Urinary bladder (tissue), 4 donors: ENCODE results near the gene ATP11B. TPM values are rescaled to one million over a fixed set of nuclear protein-coding genes. Genes with fewer than 3 reads are reported as not detected.

ENCODE experiments used
- DNase-seq: peaks from one replicate; pipeline ENCODE4 v3.0.0-alpha.2; 2015; ENCODE audit errors: extremely low spot score
- H3K27ac ChIP-seq: one replicate; pipeline ENCODE4 v1.5.1; 2013; ENCODE audit warnings: low read depth, mild to moderate bottlenecking, moderate library complexity
- H3K36me3 ChIP-seq: one replicate; pipeline ENCODE4 v1.6.1; 2013; ENCODE audit warnings: mild to moderate bottlenecking, moderate library complexity; ENCODE audit not compliant: insufficient read depth
- H3K4me1 ChIP-seq: one replicate; pipeline ENCODE4 v1.6.1; 2013; ENCODE audit warnings: mild to moderate bottlenecking, moderate library complexity; ENCODE audit not compliant: insufficient read depth
- H3K4me3 ChIP-seq: one replicate; pipeline ENCODE4 v1.5.1; 2013; ENCODE audit warnings: low read depth, low read length
- WGBS: extraction: QIAGEN DNeasy Blood & Tissue Kit; methylation state at CpG from one replicate; pipeline ENCODE4 v1.1.7; 2013; 5-methylcytosine and 5-hydroxymethylcytosine counted together
- polyA plus RNA-seq: library from polyadenylated mRNA; stranded (reverse); fragments of 200-250 nt; gene quantifications from one replicate; pipeline ENCODE4 v1.2.3, GENCODE V29; 2013
- total RNA-seq: library from RNA; depleted of rRNA; stranded (reverse); fragments of >200 nt; gene quantifications from one replicate; pipeline ENCODE4 v1.2.3, GENCODE V29; 2014
- donor health status: healthy with polysubstance abuse.
- donor health status: healthy.

Gene ATP11B
- total RNA-seq = 165 TPM
- 18.5 TPM for polyA plus RNA-seq

- Histone ChIP-seq H3K27ac (peak within 1 kb of the TSS; percentile 98), H3K4me3 (peak within 1 kb of the TSS; percentile 99), H3K36me3 (no peaks in the 10 kb centered on the region), H3K4me1 (peaks cover 1% of the 10 kb centered on the region)
- DNase-seq = peak; percentile 47
- whole genome bisulfite sequencing = under 1% methylated on average over 74 of the region's 74 CpGs
Measured at GRCh38 chr3:182792901-182793662, at the start of gene ATP11B. ATP11B (plus strand) TSS chr3:182793504; CDS start chr3:182793760, 256 bp downstream.

DNA sequence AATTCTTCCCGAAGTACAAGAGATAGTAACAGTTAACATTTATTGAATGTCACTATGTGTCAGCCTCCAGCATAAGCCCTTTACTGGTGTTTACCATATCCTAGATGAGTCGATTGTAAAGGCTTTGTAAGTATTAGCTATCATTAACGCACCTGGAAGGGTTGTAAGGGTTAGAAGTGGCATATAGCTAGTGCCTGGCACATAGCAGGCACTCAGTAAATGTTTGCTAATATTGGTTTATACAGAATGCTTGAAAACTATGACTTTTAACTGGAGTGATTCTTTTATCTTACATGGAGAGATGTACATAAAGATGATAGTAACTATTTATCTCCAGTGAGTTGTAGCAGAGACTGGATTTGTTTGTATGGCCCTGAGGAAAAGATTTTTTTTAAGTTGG lies 46.3 kb upstream of the ATP11B start:
- Histone ChIP-seq H3K36me3 (no peaks in the 10 kb centered on the region), H3K27ac (no peak overlapping the region), H3K4me3 (no peak overlapping the region), H3K4me1 (no peaks in the 10 kb centered on the region)
- DNase-seq = no peak
- 16% methylated on average over 3 of the region's 3 CpGs for WGBS

DNA sequence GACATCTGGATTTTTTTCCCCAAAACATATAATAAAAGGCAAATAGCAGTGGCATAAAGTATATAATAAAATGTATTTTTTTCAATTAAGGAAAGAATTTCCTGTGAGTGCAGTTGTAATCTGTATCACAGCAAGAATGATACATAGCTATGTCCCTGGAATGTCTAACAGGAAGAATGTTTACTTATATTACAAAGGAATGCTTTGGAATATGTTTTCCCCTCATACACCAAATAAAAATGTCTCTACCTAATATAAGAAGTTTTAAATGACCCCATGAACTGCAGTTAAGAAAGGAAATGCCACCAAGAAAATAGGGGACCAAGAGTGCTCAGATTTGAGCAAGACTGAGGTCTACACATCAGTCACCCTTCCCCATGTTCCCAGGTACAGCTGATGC lies 38.0 kb upstream of the ATP11B start:
- no peak for DNase-seq
- Histone ChIP-seq H3K27ac (no peak overlapping the region), H3K36me3 (no peaks in the 10 kb centered on the region), H3K4me3 (no peak overlapping the region), H3K4me1 (no peaks in the 10 kb centered on the region)

- Histone ChIP-seq H3K4me3 (no peak overlapping the region), H3K36me3 (no peaks in the 10 kb centered on the region), H3K4me1 (no peaks in the 10 kb centered on the region), H3K27ac (no peak overlapping the region)
- 50% methylated on average over 3 of the region's 3 CpGs for WGBS
- DNase-seq = no peak
Measured at GRCh38 chr3:182755712-182756111, 37.6 kb upstream of the ATP11B start.

- no peak overlapping the region for H3K4me3 ChIP-seq
- DNase-seq = no peak
- H3K27ac ChIP-seq = no peak overlapping the region
- WGBS = 36% methylated on average over 13 of the region's 13 CpGs
- no peaks in the 10 kb centered on the region for H3K36me3 ChIP-seq
- H3K4me1 ChIP-seq = no peaks in the 10 kb centered on the region
Measured at GRCh38 chr3:182760576-182761164, 32.6 kb upstream of the ATP11B start.

DNA sequence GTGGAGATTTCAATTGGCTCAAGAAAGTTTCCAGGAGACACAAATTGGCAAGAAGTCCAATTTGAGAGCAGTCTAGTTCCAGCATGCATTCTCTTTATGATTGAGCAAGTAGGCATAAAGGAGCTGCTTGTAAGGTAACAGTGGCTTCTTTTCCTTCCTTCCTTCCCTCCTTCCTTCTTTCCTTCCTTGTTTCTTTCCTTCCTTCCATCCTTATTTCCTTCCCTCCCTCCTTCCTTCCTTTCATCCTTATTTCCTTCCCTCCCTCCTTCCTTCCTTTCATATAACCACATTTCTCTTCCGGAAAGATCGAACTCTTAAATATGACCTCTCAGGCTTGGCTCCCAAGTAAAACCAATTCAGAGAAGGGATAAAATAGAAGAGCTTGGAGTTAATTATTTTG lies 29.4 kb upstream of the ATP11B start:
- Histone ChIP-seq H3K36me3 (no peaks in the 10 kb centered on the region), H3K4me1 (no peaks in the 10 kb centered on the region), H3K4me3 (no peak overlapping the region), H3K27ac (no peak overlapping the region)
- WGBS = 73% methylated on average over 2 of the region's 2 CpGs
- DNase-seq = no peak

DNA sequence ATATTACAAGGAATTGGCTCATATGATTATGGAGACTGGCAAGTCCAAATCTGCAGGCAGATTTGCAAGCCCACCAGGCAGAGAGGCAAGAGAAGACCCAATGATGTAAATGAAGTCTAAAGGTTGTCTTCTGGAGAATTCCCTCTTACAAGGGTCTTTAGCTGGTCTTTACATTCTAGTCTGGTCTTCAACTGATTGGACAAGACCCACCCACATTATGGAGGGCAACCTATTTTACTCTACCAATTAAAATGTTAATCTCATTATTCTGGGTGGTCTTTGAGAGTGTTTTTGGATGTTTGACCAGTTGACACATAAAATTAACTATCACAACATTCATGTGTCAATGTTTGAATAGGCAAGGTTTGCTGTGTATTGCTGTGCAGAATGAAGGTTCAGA lies 28.0 kb upstream of the ATP11B start:
- Histone ChIP-seq H3K27ac (no peak overlapping the region), H3K4me3 (no peak overlapping the region), H3K36me3 (no peaks in the 10 kb centered on the region), H3K4me1 (no peaks in the 10 kb centered on the region)
- no peak for DNase-seq

DNA sequence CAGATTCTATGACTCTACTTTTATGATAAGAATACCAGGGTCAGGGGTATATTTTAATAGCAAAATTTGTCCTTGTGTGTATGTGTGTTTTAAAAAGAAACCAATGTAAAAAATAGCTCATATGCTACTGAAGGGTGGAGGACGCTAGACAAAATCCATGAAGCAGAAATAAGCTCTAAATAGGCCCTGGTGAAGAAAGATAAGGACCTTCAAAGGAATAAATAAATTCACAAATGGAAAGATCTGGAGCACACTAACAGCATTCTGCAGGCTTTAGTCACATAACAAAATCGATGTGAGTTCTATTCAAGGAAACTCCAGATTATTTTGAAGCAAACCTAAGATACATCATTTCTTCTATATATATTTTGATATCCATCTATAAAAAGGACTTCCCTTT lies 27.2 kb upstream of the ATP11B start:
- DNase-seq = no peak
- Histone ChIP-seq H3K4me3 (no peak overlapping the region), H3K36me3 (no peaks in the 10 kb centered on the region), H3K4me1 (no peaks in the 10 kb centered on the region), H3K27ac (no peak overlapping the region)
- 52% methylated on average over 2 of the region's 2 CpGs for WGBS

DNA sequence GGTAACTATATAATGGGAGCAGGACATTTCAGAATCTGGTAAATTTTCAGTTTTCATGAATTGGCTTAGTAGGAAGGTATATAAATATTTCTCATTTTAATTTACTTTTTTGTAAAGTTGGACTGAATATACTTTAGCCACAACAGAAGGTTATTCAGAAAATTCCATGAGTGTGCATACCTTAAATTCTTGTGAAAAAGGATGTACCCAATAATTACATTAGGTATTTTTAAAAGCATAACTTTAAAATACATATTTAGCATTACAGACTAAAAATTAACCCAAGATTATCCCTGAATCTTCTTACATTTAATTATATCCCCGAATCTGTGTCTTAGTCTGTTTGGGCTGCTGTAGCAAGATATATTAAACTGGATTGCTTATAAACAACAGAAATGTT lies 24.9 kb upstream of the ATP11B start:
- DNase-seq = no peak
- Histone ChIP-seq H3K27ac (no peak overlapping the region), H3K4me1 (no peaks in the 10 kb centered on the region), H3K36me3 (no peaks in the 10 kb centered on the region), H3K4me3 (no peak overlapping the region)
- 87% methylated on average over 1 of the region's 1 CpG for WGBS

DNA sequence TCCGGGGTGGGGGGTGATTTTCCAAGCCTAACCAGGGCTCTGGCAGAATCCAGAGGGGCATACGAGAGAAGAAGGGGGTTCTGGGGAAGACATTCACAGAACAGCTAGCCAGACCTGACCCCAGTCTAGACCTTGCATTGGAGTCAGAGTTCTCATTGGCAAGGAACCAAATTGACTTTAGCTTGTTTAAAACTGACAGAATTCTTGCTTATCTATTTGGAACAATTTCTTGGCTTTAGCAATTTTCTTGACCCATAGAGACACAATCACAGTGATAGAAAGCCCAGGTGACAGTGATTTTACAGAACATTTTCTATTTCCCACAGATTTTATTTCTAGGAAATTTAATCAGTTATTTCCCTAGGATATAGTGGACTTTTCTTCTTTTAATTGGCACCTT lies 23.6 kb upstream of the ATP11B start:
- 60% methylated on average over 2 of the region's 2 CpGs for WGBS
- DNase-seq = no peak

GRCh38 chr3:182782149-182782548 lies 11.2 kb upstream of the ATP11B start:
- DNase-seq = no peak
- no peaks in the 10 kb centered on the region for H3K36me3 ChIP-seq
- H3K4me3 ChIP-seq = no peak overlapping the region
- H3K4me1 ChIP-seq = no peaks in the 10 kb centered on the region
- WGBS = 84% methylated on average over 1 of the region's 1 CpG
- H3K27ac ChIP-seq = no peak overlapping the region

More for the DNA sequence above, 23.6 kb upstream of the ATP11B start:
- no peaks in the 10 kb centered on the region for H3K4me1 ChIP-seq
- no peak overlapping the region for H3K4me3 ChIP-seq
- H3K27ac ChIP-seq = no peak overlapping the region
- no peaks in the 10 kb centered on the region for H3K36me3 ChIP-seq

DNA sequence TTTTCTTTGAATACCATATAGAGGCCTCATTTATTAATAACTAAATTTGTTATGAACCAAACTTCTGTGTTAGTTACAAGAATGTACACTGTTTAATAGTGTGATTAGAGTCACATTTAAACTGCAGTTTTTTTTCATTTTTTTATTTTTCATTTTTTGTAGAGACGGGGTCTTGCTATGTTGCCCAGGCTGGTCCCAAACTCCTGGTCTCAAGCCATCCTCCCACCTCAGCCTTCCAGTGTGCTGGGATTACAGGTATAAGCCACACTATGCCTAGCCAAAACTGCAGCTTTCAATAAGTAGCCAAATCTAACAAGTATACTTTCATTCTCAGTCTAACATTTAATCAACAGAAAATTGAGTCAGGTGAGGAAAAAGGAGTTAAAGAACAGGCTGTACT lies 10.2 kb upstream of the ATP11B start:
- no peaks in the 10 kb centered on the region for H3K4me1 ChIP-seq
- no peak overlapping the region for H3K27ac ChIP-seq
- H3K4me3 ChIP-seq = no peak overlapping the region
- 92% methylated on average over 1 of the region's 1 CpG for WGBS
- no peak for DNase-seq
- H3K36me3 ChIP-seq = no peaks in the 10 kb centered on the region

DNA sequence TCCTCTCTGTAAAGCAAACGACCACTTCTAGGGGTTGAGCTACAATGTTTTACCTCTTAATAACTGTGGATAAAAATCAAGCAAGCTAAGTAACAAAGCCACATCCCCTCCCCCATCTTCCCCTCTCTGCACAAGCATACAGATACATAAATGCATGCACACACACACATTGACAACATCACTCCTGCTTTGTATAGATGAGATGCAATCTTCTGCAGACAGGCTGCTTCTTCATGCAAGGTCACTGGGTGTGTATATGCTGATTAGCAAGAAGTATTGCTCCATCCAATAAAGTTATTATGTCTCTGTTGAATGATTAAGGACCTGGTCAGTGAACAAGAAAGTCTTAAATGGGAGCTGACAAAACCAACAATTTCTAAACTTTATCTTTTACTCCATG lies 8.8 kb upstream of the ATP11B start:
- Histone ChIP-seq H3K36me3 (no peaks in the 10 kb centered on the region), H3K27ac (no peak overlapping the region), H3K4me1 (no peaks in the 10 kb centered on the region), H3K4me3 (no peak overlapping the region)
- 18% methylated on average over 1 of the region's 1 CpG for WGBS
- DNase-seq = no peak

DNA sequence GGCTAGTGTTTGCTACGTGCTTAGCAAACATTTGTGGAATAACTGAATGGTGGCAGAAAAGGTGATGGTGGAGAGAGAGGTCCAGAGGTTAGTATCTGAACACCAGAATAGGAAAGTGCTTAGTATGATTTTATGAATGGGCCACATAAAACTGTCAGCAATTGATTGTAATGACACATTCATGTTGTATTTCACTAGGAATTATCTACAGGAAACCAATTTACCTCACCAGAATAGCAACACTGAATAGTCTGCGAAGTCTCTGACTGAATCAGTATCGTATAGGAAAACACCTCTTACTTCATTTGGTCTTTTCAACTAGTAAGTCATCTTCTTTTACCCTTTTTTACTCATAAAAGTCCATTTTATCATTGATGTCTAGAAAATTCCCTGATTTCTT lies 8.2 kb upstream of the ATP11B start:
- no peak overlapping the region for H3K27ac ChIP-seq
- 77% methylated on average over 3 of the region's 3 CpGs for WGBS
- H3K4me1 ChIP-seq = no peaks in the 10 kb centered on the region
- no peak for DNase-seq
- no peak overlapping the region for H3K4me3 ChIP-seq
- no peaks in the 10 kb centered on the region for H3K36me3 ChIP-seq
